Cardiac muscle cell (in vitro differentiated cells and primary cell): Measurements from ENCODE around the gene ARSD. TPM values are rescaled to one million over a fixed set of nuclear protein-coding genes. Genes with fewer than 3 reads are reported as not detected.

Experiments
- DNase-seq, 2 donors: peaks; one replicate each; pipeline versions ENCODE4 v3.0.0 to v3.0.0-alpha.2; 2010 to 2017; ENCODE audit warnings: low read depth in 1 of 2, low spot score in 1 of 2
- H3K27ac ChIP-seq: fragments of 200-600 bp; sonication (generic); 2 replicates; pipeline ENCODE4 v1.5.1; 2016
- H3K27me3 ChIP-seq: fragments of 200-600 bp; sonication (generic); 2 replicates; pipeline ENCODE4 v1.6.0; 2016; ENCODE audit warnings: control low read depth
- H3K36me3 ChIP-seq: fragments of 200-600 bp; sonication (generic); 2 replicates; pipeline ENCODE4 v1.5.1; 2016; ENCODE audit warnings: control low read depth
- H3K4me1 ChIP-seq: fragments of 200-600 bp; sonication (generic); 2 replicates; pipeline ENCODE4 v1.8.1; 2017; ENCODE audit warnings: low read depth, mild to moderate bottlenecking, mixed run types
- H3K4me3 ChIP-seq: fragments of 200-600 bp; sonication (generic); 2 replicates; pipeline ENCODE4 v1.5.1; 2016; ENCODE audit warnings: mild to moderate bottlenecking
- H3K9me3 ChIP-seq: fragments of 200-600 bp; sonication (generic); 2 replicates; pipeline ENCODE4 v1.5.1; 2017; ENCODE audit warnings: low read depth, mild to moderate bottlenecking, control low read depth
- CTCF ChIP-seq: IDR thresholded peaks from 2 replicates; pipeline ENCODE4 v1.5.1; 2012; ENCODE audit warnings: low read depth, mild to moderate bottlenecking, low read length
- polyA plus RNA-seq: library from polyadenylated mRNA; unstranded; fragments of >200 nt; fragmentation: Nextera tagmentation; extraction: Ambion mirVana; gene quantifications from 2 replicates; pipeline ENCODE4 v1.2.1, GENCODE V29; 2016
- total RNA-seq: library from RNA; depleted of rRNA; stranded (reverse); fragments of >200 nt; gene quantifications from 2 replicates; pipeline ENCODE4 v1.2.3, GENCODE V29; 2016

The ARSD gene
- total and polyA plus RNA-seq, 2 experiments from 2014 or later = 29.7 to 32.7 TPM

DNA sequence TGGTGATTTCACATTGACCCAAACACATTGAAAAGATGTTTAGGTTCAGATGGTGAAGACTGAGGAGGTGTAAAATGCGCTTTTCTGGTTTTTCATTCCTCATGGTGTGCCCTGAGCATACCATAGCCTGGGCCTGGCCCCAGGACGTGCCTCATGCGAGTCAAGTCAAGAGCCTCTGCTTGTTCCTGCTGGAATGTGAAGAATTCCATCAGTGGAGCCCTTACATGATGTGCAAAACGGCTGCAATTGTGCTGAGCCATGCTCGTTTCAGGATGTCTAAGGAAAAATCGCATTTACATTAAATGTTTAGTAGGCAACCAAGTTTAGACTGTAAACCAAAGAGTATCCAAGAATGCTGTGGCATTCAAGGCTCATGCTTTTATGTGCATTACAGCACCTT lies 65.5 kb downstream of the ARSD start:
- peak; percentile 7 to 55 for DNase-seq
- peaks cover 15% of the 10 kb centered on the region for H3K36me3 ChIP-seq
- peak overlapping the region; percentile 57 for H3K27ac ChIP-seq
- no peak overlapping the region for H3K4me3 ChIP-seq
- H3K9me3 ChIP-seq = no peaks in the 10 kb centered on the region
- TF ChIP-seq CTCF = no peak
- no peaks in the 10 kb centered on the region for H3K27me3 ChIP-seq
- no peaks in the 10 kb centered on the region for H3K4me1 ChIP-seq

DNA sequence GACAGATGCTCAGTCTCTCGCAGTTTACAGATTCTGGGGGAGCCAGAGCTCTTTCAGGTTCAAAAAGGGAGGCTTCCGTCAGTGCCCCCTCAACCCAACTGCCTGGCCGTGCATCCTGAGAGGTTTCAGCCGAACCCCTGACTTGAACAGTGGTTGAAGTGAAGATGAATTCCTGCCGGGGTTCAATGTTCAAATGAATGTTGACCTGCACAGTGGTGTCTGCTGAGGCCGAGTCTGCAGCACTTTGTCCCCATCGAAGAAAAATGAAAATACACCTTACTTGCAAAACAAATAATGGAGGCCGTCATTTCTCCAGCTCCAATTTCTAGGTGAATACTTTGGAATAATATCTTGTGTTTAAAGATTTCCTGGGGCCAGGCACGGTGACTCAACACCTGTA lies 66.7 kb downstream of the ARSD start:
- Histone ChIP-seq H3K27ac (no peak overlapping the region), H3K36me3 (peaks cover 18% of the 10 kb centered on the region), H3K4me1 (no peaks in the 10 kb centered on the region), H3K27me3 (no peaks in the 10 kb centered on the region), H3K9me3 (no peaks in the 10 kb centered on the region), H3K4me3 (no peak overlapping the region)
- no peak for TF ChIP-seq CTCF
- DNase-seq = no peak

- no peak overlapping the region for H3K27ac ChIP-seq
- DNase-seq = no peak
- H3K9me3 ChIP-seq = no peaks in the 10 kb centered on the region
- H3K4me3 ChIP-seq = no peak overlapping the region
- no peaks in the 10 kb centered on the region for H3K4me1 ChIP-seq
- no peak for TF ChIP-seq CTCF
- peaks cover 36% of the 10 kb centered on the region for H3K36me3 ChIP-seq
- H3K27me3 ChIP-seq = no peaks in the 10 kb centered on the region
Observed at GRCh38 chrX:2859197-2859797, 69.8 kb downstream of the ARSD start.

DNA sequence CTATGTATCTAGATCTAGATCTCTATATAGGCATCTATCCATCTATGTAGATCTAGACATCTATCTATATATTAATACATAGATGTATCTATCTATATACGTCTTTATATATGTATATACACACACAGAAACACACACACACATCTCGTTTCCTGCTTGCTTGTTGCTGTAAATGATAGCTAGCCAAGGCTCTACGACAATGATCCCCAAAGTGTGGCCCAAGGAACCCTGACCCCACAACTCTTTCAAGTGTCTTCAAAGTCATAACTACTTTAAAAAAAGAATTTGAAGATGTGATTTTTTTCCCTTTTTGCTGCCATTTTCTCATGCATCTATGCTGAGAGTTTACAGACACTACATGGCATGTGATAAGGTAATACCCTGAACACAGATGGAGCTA lies 71.6 kb downstream of the ARSD start:
- Histone ChIP-seq H3K9me3 (no peaks in the 10 kb centered on the region), H3K4me1 (no peaks in the 10 kb centered on the region), H3K4me3 (no peak overlapping the region), H3K36me3 (peaks cover 37% of the 10 kb centered on the region), H3K27me3 (no peaks in the 10 kb centered on the region), H3K27ac (no peak overlapping the region)
- TF ChIP-seq CTCF = no peak
- peak in 1 of 2 donors; percentile 5 for DNase-seq

DNA sequence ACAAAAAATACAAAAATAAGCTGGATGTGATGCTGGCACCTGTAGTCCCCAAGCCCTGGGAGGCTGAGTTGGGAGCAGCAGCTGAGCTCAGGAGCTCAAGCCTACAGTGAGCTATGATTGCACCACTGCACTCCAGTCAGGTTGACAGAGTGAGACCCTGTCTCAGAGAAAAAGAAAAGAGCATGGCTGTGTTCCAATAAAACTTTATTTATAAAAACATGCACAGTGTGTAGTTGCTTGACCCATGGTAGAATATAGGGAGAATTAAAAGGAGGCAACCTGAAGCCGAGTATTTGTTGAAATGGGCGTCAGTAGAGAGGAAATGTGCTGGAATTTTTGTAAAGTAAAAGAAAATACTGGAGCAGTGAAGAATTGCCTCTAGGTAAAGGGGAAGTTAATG lies 73.4 kb downstream of the ARSD start:
- peaks cover 23% of the 10 kb centered on the region for H3K36me3 ChIP-seq
- no peak overlapping the region for H3K27ac ChIP-seq
- no peak for DNase-seq
- H3K27me3 ChIP-seq = no peaks in the 10 kb centered on the region
- no peaks in the 10 kb centered on the region for H3K9me3 ChIP-seq
- TF ChIP-seq CTCF = no peak
- H3K4me3 ChIP-seq = no peak overlapping the region
- H3K4me1 ChIP-seq = no peaks in the 10 kb centered on the region
